ENCODE results near the gene SGPP1. TPM values are rescaled to one million over a fixed set of nuclear protein-coding genes. Genes with fewer than 3 reads are reported as not detected.
"Not testable (repeated sequence)": the region's sequence is repeated elsewhere in the genome, so short reads cannot be mapped to it uniquely, and the experiment has no call there.

SGPP1 gene
- total RNA-seq, 4 donors from 2014 or later: 18.0 to 26.8 (median 19.3) TPM

DNA sequence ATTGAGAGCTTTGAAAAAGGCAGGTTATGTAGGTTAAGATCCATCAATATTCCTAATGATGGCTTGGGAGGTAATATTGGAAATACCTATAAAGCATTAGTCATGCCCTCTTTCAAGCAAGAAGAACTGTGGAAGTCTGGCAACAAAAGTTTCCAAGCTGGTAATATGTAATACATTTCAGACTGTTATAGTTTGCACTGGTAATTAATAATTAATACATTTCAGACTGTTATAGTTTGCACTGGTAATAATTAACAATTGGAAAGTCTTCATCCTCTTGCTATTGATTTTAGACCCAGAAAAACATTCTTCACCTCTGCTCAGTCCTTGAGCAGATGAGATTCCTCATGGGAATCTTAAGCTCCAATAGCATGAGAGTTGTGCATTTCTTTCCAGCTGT, 57.2 kb downstream of the SGPP1 start:
- no peak overlapping the region for H3K27ac ChIP-seq (replicated peaks in 1 of 4)
- no peaks in the 10 kb centered on the region for H3K4me1 ChIP-seq
- H3K9me3 ChIP-seq: no peaks in the 10 kb centered on the region
- no peaks in the 10 kb centered on the region for H3K36me3 ChIP-seq
- H3K27me3 ChIP-seq: no peaks in the 10 kb centered on the region
- TF ChIP-seq, protein P1, sequence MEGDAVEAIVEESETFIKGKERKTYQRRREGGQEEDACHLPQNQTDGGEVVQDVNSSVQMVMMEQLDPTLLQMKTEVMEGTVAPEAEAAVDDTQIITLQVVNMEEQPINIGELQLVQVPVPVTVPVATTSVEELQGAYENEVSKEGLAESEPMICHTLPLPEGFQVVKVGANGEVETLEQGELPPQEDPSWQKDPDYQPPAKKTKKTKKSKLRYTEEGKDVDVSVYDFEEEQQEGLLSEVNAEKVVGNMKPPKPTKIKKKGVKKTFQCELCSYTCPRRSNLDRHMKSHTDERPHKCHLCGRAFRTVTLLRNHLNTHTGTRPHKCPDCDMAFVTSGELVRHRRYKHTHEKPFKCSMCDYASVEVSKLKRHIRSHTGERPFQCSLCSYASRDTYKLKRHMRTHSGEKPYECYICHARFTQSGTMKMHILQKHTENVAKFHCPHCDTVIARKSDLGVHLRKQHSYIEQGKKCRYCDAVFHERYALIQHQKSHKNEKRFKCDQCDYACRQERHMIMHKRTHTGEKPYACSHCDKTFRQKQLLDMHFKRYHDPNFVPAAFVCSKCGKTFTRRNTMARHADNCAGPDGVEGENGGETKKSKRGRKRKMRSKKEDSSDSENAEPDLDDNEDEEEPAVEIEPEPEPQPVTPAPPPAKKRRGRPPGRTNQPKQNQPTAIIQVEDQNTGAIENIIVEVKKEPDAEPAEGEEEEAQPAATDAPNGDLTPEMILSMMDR (IDR thresholded peaks at IDR 0.05): no peak
- TF ChIP-seq POLR2A (IDR thresholded peaks at IDR 0.05; ENCODE audit: low read depth) (no peak), POLR2AphosphoS5 (IDR thresholded peaks at IDR 0.05) (no peak), EP300 (IDR thresholded peaks at IDR 0.05) (no peak)
- intact Hi-C loops (cut with DNase I): no loop called here
- no peak overlapping the region for H3K4me3 ChIP-seq
- DNase-seq (ENCODE audit: extremely low spot score): no peak

DNA sequence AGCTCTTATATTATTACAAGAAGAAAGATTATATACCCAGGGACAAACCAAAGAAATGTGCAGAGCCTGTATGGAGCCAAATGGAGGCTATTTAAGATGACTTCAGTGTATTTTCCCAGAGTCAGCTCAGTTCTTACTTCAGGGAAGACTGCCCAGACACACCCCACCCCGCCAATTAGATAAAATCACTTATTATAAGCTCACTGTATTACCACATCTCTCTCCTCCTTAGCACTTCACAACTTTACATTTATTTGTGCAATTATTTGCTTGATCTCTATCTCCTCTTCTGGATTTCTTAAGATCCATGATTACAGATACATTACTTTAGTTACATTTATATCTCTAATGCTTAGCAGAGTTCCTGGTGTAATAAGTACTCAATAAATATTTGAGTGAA, 61.5 kb downstream of the SGPP1 start:
- DNase-seq (ENCODE audit: extremely low spot score): no peak
- 83% methylated on average over 1 of the region's 1 CpG for WGBS
- TF ChIP-seq, protein P1 (IDR thresholded peaks at IDR 0.05): no peak
- TF ChIP-seq EP300 (IDR thresholded peaks at IDR 0.05): no peak
- TF ChIP-seq POLR2A (IDR thresholded peaks at IDR 0.05; ENCODE audit: low read depth): no peak
- no peak for TF ChIP-seq POLR2AphosphoS5 (IDR thresholded peaks at IDR 0.05)

DNA sequence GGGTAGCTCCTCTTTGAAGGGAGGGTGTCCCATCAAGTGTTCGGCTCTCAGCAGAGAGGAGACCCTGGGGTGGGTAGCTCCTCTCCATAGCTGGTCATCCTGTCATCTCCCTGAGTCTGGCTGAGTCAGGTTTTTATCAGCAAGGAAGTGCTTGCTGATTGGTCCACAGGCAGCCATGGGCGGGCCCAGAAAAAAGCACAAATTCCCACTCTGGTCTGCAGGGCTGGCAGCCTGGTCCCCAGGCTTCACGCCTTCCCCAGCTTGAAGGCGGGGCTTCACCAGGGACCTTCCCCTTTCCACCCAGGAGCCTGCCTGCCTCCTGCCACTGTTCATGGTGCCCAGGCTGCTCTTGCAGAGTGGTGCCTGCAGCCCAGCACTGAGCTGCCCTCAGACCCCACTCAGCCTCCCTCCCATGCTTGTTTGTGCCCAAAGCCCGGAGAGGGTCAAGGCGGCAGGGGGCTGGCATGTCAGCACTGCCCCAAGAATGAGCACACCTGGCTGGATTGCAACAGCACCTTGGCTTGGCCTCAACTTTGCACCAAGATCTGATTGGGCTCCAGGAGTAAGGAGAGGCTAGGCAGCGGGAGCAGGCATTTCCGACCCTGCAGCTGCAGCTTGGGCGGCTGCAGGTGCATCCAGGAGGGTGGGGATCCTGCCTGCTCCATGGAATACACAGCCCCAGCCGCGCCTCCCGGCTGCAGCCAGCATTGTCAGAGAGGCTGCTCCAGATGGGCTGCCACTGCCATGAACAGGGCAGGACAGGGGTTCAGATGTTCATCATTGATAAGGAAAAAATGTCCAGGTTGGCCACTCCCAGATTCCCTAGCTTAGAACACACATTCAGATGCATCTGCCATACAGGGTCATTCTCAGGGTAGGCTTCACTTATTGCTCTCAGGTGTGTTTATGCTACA, 64.2 kb downstream of the SGPP1 start:
- WGBS: 96% methylated on average over 10 of the region's 12 CpGs
- Histone ChIP-seq H3K36me3 (no peaks in the 10 kb centered on the region), H3K4me1 (no peaks in the 10 kb centered on the region), H3K27ac (replicated peaks in 1 of 4) (no peak overlapping the region), H3K27me3 (no peaks in the 10 kb centered on the region), H3K4me3 (no peak overlapping the region), H3K9me3 (no peaks in the 10 kb centered on the region)
- TF ChIP-seq, protein P1 (IDR thresholded peaks at IDR 0.05): no peak
- TF ChIP-seq EP300 (IDR thresholded peaks at IDR 0.05) (no peak), POLR2A (IDR thresholded peaks at IDR 0.05; ENCODE audit: low read depth) (no peak), POLR2AphosphoS5 (IDR thresholded peaks at IDR 0.05) (no peak)
- intact Hi-C loops (cut with DNase I): no loop called here
- no peak for DNase-seq (ENCODE audit: extremely low spot score)

More for the DNA sequence above, 61.5 kb downstream of the SGPP1 start:
- Histone ChIP-seq H3K27ac (replicated peaks in 1 of 4) (no peak overlapping the region), H3K36me3 (no peaks in the 10 kb centered on the region), H3K4me1 (no peaks in the 10 kb centered on the region), H3K4me3 (no peak overlapping the region), H3K27me3 (no peaks in the 10 kb centered on the region), H3K9me3 (no peaks in the 10 kb centered on the region)
- intact Hi-C loops (cut with DNase I): no loop called here

DNA sequence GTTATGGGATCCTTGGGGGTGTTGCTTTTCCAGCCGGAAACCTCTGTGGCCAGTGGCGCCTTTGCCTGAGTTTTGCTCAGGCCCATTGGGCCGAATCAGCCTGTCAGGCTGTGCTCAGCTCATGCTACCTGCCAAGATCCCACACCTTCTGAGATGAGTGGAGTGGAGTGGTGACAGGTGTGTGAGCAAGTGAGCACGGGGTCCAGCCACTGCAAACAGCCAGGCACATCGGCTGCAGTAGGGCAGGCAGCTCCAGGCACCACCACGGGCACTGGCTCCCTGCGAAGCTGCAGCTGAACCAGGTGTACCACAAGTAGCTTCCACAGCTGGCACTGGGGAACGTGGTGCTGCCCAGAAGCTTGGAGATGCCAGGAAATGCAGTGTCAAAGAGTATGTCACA, 65.1 kb downstream of the SGPP1 start:
- no peaks in the 10 kb centered on the region for H3K27me3 ChIP-seq
- WGBS: 100% methylated on average over 4 of the region's 8 CpGs
- no peaks in the 10 kb centered on the region for H3K9me3 ChIP-seq
- no peak overlapping the region for H3K4me3 ChIP-seq
- no peak for DNase-seq (ENCODE audit: extremely low spot score)
- no peaks in the 10 kb centered on the region for H3K36me3 ChIP-seq
- TF ChIP-seq EP300 (IDR thresholded peaks at IDR 0.05) (no peak), POLR2A (IDR thresholded peaks at IDR 0.05; ENCODE audit: low read depth) (no peak), POLR2AphosphoS5 (IDR thresholded peaks at IDR 0.05) (no peak)
- TF ChIP-seq, protein P1 (IDR thresholded peaks at IDR 0.05): no peak
- no peak overlapping the region for H3K27ac ChIP-seq (replicated peaks in 1 of 4)
- H3K4me1 ChIP-seq: no peaks in the 10 kb centered on the region
- intact Hi-C loops (cut with DNase I): no loop called here

DNA sequence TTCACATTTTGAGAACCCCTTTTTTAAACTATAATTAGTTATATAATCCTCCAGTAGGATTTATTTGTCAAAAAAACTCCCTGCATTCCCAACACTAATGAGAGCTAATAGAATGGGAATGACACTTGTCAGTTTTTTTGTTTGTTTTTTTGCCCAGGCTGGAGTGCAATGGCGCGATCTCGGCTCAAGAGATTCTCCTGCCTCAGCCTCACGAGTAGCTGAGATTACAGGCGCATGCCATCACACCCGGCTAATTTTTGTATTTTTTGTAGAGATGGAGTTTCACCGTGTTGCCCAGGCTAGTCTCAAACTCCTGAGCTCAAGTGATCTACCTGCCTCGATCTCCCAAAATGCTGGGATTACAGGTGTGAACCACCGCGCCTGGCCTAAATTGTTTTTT, 66.0 kb downstream of the SGPP1 start:
- H3K27me3 ChIP-seq; intact Hi-C loops (cut with DNase I); H3K4me1 ChIP-seq; H3K36me3 ChIP-seq; DNase-seq (ENCODE audit: extremely low spot score); H3K4me3 ChIP-seq; H3K27ac ChIP-seq (replicated peaks in 1 of 4); H3K9me3 ChIP-seq: not testable (repeated sequence)
- 95% methylated on average over 10 of the region's 10 CpGs for WGBS

Data from esophagus muscularis mucosa (tissue), 4 donors.